Activated CD4-positive, CD25-positive, alpha-beta regulatory T cell treated with anti-CD3 and anti-CD28 coated beads, Interleukin-2, amount 50 U/mL, for 24 hours (primary cell): ENCODE measurements around the gene MEG3.
"Not testable (repeated sequence)": the region's sequence is repeated elsewhere in the genome, so short reads cannot be mapped to it uniquely, and the experiment has no call there.

Source experiments
- ATAC-seq, 2 donors: fragments of 150-1000 bp; cut with Tn5 transposase; one replicate each; pipeline ENCODE4 v1.10.0; 2021; ENCODE audit warnings: mild to moderate bottlenecking in 1 of 2, moderate library complexity in 1 of 2

Gene MEG3

GRCh38 chr14:100789460-100790417, 36.2 kb upstream of the MEG3 start:
- ATAC-seq, result no peak

- no peak for ATAC-seq
Observed at GRCh38 chr14:100790502-100791347, 35.2 kb upstream of the MEG3 start.

DNA sequence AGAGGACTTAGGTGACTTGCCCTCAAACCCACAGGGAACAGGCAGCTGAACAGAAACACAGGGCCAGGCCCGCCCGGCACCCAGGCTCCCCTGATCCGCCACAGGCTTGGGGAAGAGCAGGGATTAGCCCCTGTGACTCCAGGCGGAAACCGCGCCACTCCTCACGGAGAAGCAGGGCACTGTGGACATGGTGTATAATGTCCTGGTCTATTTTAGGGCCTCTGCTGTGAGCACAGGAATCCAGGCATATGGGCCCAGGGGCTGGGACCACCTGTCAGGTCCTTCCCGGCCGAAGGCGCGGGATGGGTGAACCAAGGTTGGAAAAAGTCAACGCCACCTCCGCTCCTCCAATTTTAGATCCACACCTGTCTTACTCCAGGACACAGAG, 34.6 kb upstream of the MEG3 start:
- ATAC-seq, result no peak

DNA sequence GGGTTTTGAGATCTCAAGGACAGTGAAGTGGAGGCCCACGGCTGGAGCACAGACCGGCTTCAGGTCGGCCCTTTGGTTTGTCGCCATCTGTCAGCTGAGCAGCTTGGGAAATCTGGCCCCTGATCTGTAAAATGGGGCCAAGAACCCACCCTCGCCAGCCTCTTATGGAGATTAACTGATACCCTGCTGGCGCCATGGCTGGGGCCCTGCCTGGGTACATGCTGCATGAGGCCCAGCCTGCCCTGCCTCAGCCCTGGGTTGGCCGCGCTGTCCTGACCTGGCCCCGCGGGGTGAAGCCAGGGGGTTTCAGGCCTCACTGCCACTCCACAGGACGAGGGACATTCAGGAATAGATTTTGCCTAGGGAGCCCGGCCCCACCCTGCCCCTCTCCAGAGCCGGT, 33.9 kb upstream of the MEG3 start:
- no peak for ATAC-seq

DNA sequence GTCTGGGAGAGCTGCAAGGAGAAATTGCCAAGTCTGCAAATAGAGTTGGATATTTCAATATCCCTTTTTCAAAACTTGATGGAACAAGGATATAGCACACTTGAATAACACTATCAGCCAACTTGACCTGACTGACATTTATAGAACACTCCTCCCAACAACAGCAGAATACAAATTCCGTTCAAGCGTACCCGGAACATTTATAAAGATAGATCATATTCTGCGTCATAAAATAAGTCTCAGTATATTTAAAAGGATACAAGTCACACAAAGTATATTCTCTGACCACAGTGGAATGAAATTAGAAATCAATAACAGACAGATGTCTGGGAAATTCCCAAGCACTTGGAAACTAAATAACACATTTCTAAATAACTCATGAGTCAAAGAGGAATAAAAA, 29.0 kb upstream of the MEG3 start:
- no peak for ATAC-seq

- no peak for ATAC-seq
Observed at GRCh38 chr14:100800041-100800440, 25.9 kb upstream of the MEG3 start.

DNA sequence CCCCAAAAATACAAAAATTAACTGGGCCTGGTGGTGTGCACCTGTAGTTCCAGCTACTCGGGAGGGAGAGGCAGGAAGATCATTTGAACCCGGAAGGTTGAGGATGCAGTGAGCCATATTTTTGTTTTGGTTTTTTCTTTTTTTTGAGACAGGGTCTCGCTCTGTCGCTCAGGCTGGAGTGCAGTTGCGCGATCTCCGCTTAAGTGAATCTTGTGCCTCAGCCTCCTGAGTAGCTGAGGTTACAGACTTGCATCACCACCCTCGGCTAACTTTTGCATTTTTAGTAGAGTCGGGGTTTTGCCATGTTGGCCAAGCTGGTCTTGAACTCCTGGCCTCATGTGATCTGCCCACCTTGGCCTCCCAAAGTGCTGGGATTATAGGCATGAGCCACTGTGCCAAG, 24.5 kb upstream of the MEG3 start:
- ATAC-seq, result not testable (repeated sequence)

- no peak for ATAC-seq
Observed at GRCh38 chr14:100802179-100802578, 23.7 kb upstream of the MEG3 start.

DNA sequence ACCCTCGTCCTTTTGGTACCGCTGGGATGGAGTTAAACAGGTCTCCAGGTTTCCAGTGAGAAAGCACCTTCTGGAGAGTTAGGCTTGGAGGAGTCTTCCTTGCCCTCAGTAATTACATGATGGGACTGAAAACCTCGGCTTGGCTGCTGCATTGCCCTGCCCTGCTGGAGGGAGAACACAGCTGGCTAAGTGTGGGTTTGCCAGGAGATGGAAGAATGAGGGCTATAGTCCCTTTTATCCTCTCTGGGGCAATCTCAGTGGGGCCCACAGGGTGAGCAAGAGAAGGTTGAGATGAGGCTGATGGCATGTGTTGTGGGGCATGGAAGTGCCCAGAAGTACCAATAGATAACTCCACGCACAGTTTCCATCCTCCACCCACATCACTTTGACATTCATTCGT, 23.2 kb upstream of the MEG3 start:
- no peak for ATAC-seq

DNA sequence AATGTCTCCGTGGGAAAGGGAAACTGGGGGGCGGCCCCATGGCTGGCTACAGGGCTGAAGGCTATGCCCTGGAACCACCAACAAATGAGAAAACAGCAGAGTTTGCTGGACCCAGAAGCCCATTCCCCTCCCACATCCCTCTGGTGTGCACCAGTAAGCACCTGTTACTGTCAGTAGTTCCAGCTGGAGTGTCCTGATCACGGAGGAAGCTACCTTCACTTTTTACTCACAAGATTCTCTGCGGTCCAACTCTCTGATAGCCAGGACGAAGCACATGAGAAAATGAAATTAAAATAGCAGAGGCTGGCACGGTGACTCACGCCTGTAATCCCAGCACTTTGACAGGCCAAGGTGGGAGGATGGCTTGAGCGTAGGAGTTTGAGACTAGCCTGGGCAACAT, 22.7 kb upstream of the MEG3 start:
- ATAC-seq, result no peak

- ATAC-seq, result no peak
Observed at GRCh38 chr14:100803676-100804075, 22.2 kb upstream of the MEG3 start.

GRCh38 chr14:100804138-100804537, 21.8 kb upstream of the MEG3 start:
- no peak for ATAC-seq

DNA sequence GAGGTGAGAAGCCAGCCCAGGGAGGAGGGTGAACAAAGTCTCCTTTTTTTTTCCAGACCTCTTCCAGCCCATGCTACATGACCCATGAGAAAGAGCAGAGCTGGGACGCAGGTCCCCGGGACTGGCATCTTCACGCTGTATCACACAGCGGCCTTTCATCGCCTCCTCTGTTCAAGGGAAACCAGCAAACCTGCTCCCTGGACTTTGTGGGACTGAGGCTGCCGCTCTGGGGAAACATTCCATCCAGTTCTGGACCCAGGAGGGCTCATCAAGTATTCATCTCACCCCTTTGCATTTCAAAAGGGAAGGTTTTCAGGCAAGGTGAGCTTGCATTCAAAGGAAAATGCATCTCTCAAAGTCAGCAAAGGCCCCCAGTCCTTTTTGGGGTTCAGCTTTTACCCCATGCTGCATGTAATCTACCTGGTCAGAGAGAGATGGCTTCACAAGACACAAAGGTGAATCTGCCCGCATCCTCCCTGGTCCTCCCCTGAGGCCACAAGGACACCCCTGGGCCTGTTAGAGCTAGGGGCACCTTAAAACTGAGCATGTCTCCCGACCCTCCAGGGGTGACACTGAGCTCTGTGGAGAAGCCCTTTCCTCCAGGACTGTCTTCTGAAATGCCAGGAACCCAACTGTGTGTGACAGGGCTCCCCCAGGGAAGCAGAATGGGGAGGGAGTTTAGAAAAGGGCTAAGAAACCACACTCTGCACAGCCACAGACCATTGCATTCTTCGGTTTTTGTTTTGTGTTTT, 21.2 kb upstream of the MEG3 start:
- ATAC-seq, result no peak

DNA sequence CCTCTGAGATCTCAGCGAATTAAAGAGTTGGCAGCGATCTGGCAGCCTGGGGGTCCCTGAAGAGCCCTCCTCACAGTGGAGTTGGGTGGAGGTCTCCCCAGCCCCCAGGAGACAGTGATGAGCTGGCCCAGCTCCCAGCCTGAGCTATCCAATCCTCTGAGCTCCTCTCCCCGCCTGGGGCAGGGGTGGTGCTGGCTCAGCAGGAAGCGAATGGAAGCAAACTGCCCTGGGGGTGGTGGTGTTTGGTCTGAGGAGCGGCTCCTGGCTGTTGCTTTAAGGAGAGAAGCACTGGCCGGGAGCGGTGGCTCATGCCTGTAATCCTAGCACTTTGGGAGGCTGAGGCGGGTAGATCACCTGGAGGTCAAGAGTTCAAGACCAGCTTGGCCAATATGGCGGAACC, 19.5 kb upstream of the MEG3 start:
- ATAC-seq, result no peak

GRCh38 chr14:100807496-100807895, 18.4 kb upstream of the MEG3 start:
- no peak for ATAC-seq

- ATAC-seq, result no peak
Observed at GRCh38 chr14:100807979-100808734, 17.8 kb upstream of the MEG3 start.

GRCh38 chr14:100810435-100810834, 15.5 kb upstream of the MEG3 start:
- no peak for ATAC-seq

DNA sequence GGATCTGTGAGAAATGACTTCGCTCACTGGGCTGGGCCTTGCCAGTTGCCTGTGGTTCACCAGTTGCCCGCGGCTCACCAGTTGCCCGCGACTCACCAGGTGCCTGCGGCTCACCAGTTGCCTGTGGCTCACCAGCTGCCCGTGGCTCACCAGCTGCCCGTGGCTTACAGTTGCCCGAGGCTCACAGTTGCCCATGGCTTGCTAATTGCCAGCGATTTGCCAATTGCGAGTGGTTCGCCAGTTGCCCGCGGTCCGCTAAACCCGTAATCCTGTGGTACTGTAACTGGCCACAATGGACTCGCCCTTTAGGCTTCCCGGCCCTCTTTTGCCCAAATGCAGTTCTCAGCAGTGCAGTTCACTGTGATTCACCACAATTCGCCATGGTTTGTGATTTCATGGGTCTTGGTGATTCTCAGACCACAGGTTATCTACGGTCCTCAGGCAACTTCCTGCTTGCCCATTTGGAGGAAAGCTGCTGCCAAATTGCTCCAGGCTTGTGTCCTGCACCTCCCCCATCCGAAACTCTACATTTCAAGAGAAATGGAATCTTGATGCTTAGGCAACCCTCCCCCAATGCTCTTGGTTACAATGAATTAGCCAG, 15.0 kb upstream of the MEG3 start:
- no peak for ATAC-seq

- ATAC-seq, result no peak
Observed at GRCh38 chr14:100813291-100813690, 12.6 kb upstream of the MEG3 start.

DNA sequence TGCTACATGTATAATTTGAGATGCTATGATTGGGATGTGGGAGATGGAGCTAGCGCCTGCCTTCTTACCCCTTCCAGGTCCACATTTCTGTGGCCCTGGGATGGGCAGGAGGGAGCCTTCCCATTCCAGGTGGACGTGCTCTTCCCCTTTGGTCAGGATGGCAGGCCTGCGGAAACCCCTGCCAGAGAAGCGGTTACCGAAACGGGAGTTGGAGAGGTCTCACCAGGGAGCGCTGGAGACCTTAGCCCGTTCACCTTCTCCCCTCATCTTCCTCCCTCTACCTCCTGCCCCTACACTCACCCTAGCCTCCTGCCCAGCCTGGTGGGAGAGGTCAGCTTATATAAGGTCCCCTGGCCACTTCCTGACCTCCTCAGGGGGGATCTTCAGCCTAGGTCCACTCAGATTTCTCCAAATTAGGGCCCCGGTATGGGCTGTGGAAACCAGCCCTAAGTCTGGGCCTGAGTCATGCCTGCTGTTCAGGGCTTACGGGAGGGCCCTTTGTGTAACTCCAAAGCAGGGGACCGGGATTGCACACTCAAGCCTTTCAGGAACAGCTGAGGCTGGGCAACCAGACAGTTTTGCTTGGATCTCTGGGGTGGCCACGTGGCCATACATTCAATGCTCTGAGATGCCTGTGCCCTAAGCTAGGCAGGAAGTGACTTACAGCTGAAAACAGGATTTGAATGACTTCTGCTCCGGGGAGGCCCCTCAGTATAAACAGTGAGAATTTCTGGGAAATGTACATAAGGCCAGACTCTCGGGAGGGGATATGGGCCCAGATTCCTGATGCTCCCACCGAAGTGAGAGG, 10.2 kb upstream of the MEG3 start:
- ATAC-seq, result no peak
